OCI-LY7 (cell line): ENCODE data around the gene SYN1. TPM values are rescaled to one million over a fixed set of nuclear protein-coding genes. Genes with fewer than 3 reads are reported as not detected.

ENCODE experiments used
- BruUV-seq: library from RNA; stranded (reverse); fragments of 400-500 nt; replicated peaks from 2 replicates; lab custom pipeline; 2021; lab: Mats Ljungman, UMichigan
- CTCF ChIA-PET: fragments of 300-600 bp; sonication (Branson Sonifier 250); formaldehyde crosslinking; loops from one replicate; lab custom pipeline; 2022; ENCODE audit warnings: antibody characterized with exemption; ENCODE audit not compliant: unreplicated experiment; lab: Charles Lee
- POLR2A ChIA-PET: fragments of 300-600 bp; sonication (Branson Sonifier 250); formaldehyde crosslinking; loops from one replicate; lab custom pipeline; 2022; ENCODE audit warnings: antibody characterized with exemption; lab: Charles Lee
- DNase-seq: peaks from one replicate; pipeline ENCODE4 v3.0.0-alpha.2; 2015; ENCODE audit warnings: low spot score
- H2AFZ ChIP-seq: fragments of 200-600 bp; sonication (generic), shearing (Covaris generic); 2 replicates; pipeline ENCODE4 v1.6.1; 2014; ENCODE audit warnings: mild to moderate bottlenecking, antibody characterized with exemption, low read length, moderate library complexity
- H3K27ac ChIP-seq: fragments of 200-600 bp; sonication (generic); 2 replicates; pipeline ENCODE4 v1.5.1; 2014; ENCODE audit warnings: mixed run types, low read depth, mild to moderate bottlenecking, moderate library complexity, low read length, inconsistent platforms; ENCODE audit not compliant: poor library complexity, severe bottlenecking
- H3K36me3 ChIP-seq: fragments of 200-600 bp; sonication (generic); 2 replicates; pipeline ENCODE4 v1.6.1; 2014; ENCODE audit warnings: mild to moderate bottlenecking, antibody characterized with exemption, low read length, moderate library complexity, mixed read lengths; ENCODE audit not compliant: insufficient read depth
- H3K4me1 ChIP-seq: fragments of 200-600 bp; sonication (generic); 2 replicates; pipeline ENCODE4 v1.5.1; 2014; ENCODE audit warnings: mild to moderate bottlenecking, low read length; ENCODE audit not compliant: insufficient read depth, poor library complexity, severe bottlenecking
- H3K4me2 ChIP-seq: fragments of 200-600 bp; sonication (generic); 2 replicates; pipeline ENCODE4 v1.6.1; 2014; ENCODE audit warnings: mild to moderate bottlenecking, low read length
- H3K4me3 ChIP-seq: fragments of 200-600 bp; sonication (generic); 2 replicates; pipeline ENCODE4 v1.5.1; 2014; ENCODE audit warnings: mild to moderate bottlenecking, low read depth, low read length; ENCODE audit not compliant: poor library complexity, severe bottlenecking
- H3K79me2 ChIP-seq: fragments of 200-600 bp; sonication (generic); 2 replicates; pipeline ENCODE4 v1.6.1; 2016; ENCODE audit warnings: low read depth, mild to moderate bottlenecking, low read length, moderate library complexity, mixed read lengths; ENCODE audit not compliant: insufficient read depth
- H3K9me2 ChIP-seq: fragments of 200-600 bp; sonication (generic); 2 replicates; pipeline ENCODE4 v1.6.1; 2016; ENCODE audit warnings: mild to moderate bottlenecking, low read length, mixed read lengths; ENCODE audit not compliant: insufficient read depth
- H3K9me3 ChIP-seq: fragments of 200-600 bp; sonication (generic); 2 replicates; pipeline ENCODE4 v1.6.1; 2014; ENCODE audit warnings: mild to moderate bottlenecking, mixed run types, low read length, mixed read lengths
- H4K20me1 ChIP-seq: fragments of 200-600 bp; sonication (generic); 2 replicates; pipeline ENCODE4 v1.6.1; 2014; ENCODE audit warnings: mild to moderate bottlenecking, antibody characterized with exemption, low read length, moderate library complexity, mixed read lengths; ENCODE audit not compliant: insufficient read depth
- EZH2phosphoT487 ChIP-seq: fragments of 200-600 bp; sonication (generic); IDR thresholded peaks from 2 replicates; pipeline ENCODE4 v1.6.1; 2018; ENCODE audit warnings: low read depth, borderline replicate concordance, mild to moderate bottlenecking, mixed run types, antibody characterized with exemption, low read length, moderate library complexity, mixed read lengths
- intact Hi-C: fragments of 100-400 bp; cut with micrococcal nuclease; formaldehyde crosslinking; loops from one replicate; pipeline ENCODE4 v1.10.0; 2022; ENCODE audit not compliant: unreplicated experiment
- total RNA-seq, 2 experiments: library from RNA; depleted of rRNA in 1 of 2; stranded (reverse); fragments of >200 nt in 1 of 2; shearing (Covaris generic) in 1 of 2; gene quantifications; 2 replicates each; pipeline ENCODE4 v1.2.3, GENCODE V29; 2014 to 2022
- TF ChIP-seq, protein P1 (sequence below): fragments of 200-600 bp; sonication (generic); conservative IDR thresholded peaks from 2 replicates; pipeline ENCODE4 v1.5.1; 2014; ENCODE audit warnings: mild to moderate bottlenecking, antibody characterized with exemption, low read length, moderate library complexity, mixed read lengths

SYN1 gene
- total RNA-seq, 2 experiments from 2014 or later: not detected

DNA sequence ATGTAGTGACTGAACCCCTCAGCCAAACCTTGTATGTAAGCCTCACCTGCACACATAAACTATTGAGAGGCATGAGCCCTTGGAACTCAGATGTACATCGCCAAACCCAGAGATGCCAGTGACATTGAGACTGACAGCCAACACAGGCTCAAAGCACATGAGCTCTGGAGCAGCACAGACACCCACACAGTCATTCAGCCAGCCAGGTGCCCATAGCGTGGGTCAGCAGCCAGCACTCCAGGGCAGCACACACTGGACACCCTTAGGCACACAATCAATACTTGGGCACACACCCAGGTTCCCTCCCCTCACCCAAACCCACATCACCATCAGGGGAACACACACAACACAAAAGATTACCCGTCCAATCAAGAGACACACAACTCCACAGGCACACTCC, 41.8 kb downstream of the SYN1 start:
- POLR2A ChIA-PET: no interaction called here
- H3K79me2 ChIP-seq: no peaks in the 10 kb centered on the region
- H3K27ac ChIP-seq: no peak overlapping the region
- H3K9me2 ChIP-seq: no peaks in the 10 kb centered on the region
- no peak overlapping the region for H2AFZ ChIP-seq
- no peaks in the 10 kb centered on the region for H3K36me3 ChIP-seq
- H4K20me1 ChIP-seq: no peaks in the 10 kb centered on the region
- no peaks in the 10 kb centered on the region for H3K4me1 ChIP-seq
- no peaks in the 10 kb centered on the region for H3K9me3 ChIP-seq
- no peak for DNase-seq
- H3K4me2 ChIP-seq: no peak overlapping the region
- TF ChIP-seq, protein P1, sequence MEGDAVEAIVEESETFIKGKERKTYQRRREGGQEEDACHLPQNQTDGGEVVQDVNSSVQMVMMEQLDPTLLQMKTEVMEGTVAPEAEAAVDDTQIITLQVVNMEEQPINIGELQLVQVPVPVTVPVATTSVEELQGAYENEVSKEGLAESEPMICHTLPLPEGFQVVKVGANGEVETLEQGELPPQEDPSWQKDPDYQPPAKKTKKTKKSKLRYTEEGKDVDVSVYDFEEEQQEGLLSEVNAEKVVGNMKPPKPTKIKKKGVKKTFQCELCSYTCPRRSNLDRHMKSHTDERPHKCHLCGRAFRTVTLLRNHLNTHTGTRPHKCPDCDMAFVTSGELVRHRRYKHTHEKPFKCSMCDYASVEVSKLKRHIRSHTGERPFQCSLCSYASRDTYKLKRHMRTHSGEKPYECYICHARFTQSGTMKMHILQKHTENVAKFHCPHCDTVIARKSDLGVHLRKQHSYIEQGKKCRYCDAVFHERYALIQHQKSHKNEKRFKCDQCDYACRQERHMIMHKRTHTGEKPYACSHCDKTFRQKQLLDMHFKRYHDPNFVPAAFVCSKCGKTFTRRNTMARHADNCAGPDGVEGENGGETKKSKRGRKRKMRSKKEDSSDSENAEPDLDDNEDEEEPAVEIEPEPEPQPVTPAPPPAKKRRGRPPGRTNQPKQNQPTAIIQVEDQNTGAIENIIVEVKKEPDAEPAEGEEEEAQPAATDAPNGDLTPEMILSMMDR: no peak
- TF ChIP-seq EZH2phosphoT487: no peak
- BruUV-seq: no TSS peak
- intact Hi-C loops: no loop called here
- no peak overlapping the region for H3K4me3 ChIP-seq
- CTCF ChIA-PET: no interaction called here

DNA sequence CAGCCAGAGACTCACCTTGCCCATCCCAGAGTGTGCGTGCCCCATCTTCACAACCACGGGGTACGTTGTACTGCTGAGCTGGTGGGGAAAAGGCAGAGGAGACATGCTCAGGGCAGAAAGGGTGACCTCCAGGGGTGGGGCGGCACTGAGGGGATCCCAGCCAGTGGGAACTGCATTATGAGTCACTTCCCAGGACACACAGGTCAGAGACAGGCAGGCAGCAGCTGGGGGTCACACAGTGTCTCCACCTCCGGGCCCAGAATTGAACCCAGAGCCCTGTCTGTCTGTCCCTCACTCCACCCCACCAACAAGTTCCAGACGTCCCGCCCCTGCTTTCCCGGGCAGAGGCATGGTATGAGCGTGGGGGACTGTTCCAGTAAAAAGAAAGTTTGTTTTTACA, 42.2 kb downstream of the SYN1 start:
- Histone ChIP-seq H3K79me2 (no peaks in the 10 kb centered on the region), H3K9me3 (no peaks in the 10 kb centered on the region), H3K4me3 (no peak overlapping the region), H4K20me1 (no peaks in the 10 kb centered on the region), H2AFZ (no peak overlapping the region), H3K4me1 (no peaks in the 10 kb centered on the region), H3K4me2 (no peak overlapping the region), H3K27ac (no peak overlapping the region), H3K36me3 (no peaks in the 10 kb centered on the region), H3K9me2 (no peaks in the 10 kb centered on the region)
- no peak for DNase-seq
- BruUV-seq: no TSS peak
- intact Hi-C loops: no loop called here
- ChIA-PET POLR2A (no interaction called here), CTCF (no interaction called here)
- TF ChIP-seq, protein P1: no peak
- no peak for TF ChIP-seq EZH2phosphoT487

DNA sequence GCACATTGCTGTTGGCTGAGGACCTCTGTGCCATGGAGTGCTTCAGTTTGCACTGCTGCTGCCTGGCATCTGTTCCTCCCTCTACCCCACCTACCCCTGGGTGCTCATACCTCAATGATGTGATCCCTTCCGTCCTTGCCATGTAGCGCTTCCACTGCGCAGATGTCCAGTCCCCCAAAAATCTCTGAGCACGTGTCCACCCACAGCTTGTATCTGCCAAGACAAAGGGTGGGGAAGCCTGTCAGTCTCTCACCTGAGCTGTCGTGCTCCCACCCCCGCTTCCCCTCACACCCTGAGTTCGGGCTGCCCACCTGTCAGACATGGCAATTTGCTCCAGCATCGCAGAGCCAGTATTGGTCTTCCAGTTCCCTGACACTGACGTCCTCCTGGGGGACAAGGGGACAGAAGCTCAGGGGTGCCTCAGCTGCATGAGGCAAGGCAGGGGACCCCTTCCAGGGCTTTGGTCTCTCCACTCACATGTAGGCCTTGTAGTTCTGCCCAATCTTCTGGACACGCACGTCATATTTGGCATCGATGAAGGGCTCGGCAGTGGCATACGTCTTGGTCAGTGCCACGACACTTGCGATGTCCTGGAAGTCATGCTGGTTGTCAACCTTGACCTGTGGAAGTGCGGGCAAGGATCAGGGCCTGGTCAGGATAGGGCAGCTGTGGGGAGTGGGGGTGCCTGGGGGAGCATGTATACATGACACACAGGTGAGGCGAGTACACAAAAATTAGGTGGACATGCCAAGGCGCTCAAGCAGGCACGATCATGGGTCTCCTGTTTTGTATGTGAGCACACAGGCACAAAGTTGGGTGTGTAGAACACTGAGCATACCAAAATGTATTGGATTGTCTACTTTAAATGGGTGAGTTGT, 43.4 kb downstream of the SYN1 start:
- peaks cover 10% of the 10 kb centered on the region for H3K36me3 ChIP-seq
- no peaks in the 10 kb centered on the region for H3K4me1 ChIP-seq
- H3K4me2 ChIP-seq: no peak overlapping the region
- no peak overlapping the region for H3K27ac ChIP-seq
- no peaks in the 10 kb centered on the region for H3K9me2 ChIP-seq
- BruUV-seq: no TSS peak
- no peak overlapping the region for H3K4me3 ChIP-seq
- CTCF ChIA-PET: no interaction called here
- H2AFZ ChIP-seq: no peak overlapping the region
- no peak for DNase-seq
- TF ChIP-seq, protein P1: no peak
- intact Hi-C loops: no loop called here
- H4K20me1 ChIP-seq: no peaks in the 10 kb centered on the region
- H3K9me3 ChIP-seq: no peaks in the 10 kb centered on the region
- POLR2A ChIA-PET: no interaction called here
- H3K79me2 ChIP-seq: no peaks in the 10 kb centered on the region
